SKM-1 (cell line): ENCODE measurements around the gene TLE4.

Experiments used
- DNase-seq: peaks from one replicate; lab custom pipeline; 2025; ENCODE audit not compliant: unreplicated experiment; lab: John Stamatoyannopoulos, UW

TLE4 gene

DNA sequence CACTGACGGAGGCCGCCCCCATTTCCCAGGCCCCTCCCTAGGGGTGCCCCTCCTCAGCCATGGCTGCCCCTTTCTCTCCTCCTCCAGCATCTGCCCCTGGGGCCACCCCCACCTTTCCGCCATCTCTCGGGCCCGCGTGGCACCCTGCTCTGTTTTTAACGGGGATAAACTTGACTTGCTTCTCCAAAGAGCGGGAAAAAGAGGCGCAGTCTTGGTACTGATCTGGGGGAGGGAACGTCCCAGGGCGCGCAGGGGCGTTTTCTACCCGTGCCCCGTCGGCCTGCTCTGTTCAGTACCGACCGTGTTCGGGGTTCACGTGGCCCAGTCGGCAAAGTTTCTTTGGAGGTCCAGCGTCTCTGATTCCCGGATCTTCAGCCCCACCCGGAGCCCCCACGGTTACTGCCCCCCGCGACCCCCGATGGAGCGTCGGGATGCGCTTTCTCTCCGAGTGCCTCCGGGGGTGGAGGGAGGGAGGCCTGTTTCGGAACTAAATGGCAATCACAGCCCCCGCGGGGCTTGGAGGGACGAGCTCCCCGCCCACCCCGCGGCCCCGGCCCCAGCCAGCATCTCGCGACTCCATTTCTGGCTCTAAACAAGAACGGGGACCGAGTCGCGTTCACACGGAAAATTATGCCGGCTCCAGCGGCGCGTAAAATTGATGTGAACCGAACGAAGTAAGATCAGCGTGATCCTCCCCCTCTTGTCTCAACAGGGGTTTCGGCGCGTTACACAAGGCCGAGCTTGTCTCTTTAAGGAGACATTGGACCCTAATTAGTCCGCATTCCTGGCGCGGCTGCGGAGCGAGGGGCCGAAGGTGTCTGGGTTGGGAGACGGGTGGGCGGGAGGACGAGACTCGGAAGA is 1.1 kb upstream of the TLE4 start:
- DNase-seq: no peak

DNA sequence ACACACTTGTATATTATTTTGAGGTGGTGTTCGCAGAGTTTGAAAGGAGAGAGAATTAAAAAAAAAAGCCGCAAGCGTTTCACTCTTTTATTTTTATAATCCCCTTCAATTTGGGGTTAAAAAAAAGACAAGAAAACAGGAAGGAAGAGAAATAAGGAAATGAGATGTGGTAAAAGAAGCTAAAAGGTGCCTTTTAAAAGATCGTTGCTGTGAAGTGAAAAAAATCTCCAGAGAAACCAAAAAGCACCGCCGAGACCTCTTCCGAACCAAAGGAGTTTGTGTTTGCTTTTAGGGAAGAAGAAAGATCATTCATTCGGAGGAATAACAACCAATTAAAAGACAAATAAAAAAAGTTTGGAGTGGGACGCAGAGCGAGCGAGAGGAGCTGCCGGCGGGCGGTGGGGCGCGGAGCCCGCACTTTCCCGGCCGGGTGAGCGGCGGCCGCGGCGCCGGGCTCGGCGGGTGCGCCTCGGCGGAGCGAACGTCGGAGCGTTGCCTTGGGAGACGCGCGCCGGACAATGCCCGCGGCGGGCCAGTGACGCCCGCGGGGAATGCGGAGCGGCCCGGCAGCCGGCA is 355 bp downstream of the TLE4 start:
- no peak for DNase-seq

DNA sequence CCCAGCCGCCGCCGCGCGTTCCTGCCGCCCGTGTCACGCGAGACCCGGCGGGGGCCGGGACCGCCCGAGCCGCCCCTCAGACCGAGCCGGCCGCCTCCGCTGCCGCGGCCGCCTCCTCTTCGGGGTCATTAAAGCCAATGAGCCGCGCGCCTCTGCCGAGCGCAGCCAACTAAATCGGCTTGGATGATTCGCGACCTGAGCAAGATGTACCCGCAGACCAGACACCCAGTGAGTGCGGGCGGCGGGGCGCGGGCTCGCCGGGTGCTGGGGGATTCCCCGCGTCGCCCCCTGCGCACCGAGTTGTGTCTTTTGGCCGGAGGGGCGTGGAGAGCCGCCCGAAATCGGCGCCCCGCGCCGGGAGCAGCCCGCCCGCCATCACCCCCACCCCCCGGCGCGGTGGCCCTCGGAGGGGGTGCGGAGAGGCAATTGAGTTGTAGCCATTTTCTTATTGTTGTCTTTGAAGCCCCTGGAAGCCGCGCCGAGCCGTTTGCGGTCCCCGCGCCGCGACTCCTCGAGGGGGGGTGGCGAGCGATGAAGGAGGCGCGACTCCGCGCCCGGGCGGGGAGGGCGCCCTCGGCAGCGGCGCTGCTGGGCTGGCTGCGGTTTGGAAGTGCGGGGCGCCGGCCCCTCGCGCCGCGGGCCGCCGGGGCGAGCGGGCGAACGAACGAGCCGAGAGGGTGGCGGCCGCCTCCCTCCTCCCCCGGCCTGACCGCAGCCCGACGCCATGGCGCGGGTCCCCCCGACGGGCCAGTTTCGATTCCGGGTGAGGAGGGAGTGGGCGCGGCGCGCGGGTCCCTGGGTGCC is 1.0 kb downstream of the TLE4 start:
- no peak for DNase-seq

DNA sequence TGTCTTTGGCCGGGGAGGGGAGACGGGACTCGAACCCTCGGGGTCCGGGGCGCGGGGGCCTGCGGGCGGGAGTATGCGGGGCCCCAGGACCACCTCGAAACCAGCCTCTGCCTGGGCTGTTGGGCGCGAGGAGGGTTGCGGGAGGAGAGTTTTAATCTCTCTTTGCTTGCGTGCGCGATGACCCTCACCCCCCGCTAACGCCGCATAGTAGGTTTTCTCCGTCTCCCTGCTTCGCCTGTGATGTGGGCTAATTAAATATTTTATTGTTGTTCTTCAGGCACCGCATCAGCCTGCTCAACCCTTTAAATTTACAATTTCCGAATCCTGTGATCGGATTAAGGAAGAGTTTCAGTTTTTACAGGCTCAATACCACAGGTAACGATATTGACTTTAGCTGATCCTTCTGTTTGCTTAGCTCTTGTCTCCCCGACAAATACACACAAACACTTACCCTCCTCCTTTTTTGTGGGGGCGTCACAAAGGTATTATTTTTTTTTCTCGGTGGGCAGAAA is 1.7 kb downstream of the TLE4 start:
- no peak for DNase-seq

DNA sequence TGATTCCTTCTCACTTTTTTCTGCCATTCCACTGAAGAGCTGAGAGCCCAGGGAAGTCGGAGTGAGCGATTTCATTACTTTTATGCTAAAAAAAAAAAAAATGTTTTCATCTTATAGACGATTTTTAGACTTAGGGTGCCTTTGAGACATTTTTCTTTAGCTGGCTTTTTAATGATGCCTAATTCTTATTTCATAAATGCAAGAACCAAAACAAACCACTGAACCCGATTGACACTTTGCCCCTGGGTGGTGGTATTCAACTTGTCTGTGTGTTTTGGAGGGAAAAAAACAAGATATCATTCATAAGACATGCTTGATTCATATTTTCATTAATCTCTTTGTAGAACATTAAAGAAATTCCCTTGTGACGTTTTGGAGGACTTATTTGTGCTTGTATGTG is 2.4 kb downstream of the TLE4 start:
- no peak for DNase-seq

DNA sequence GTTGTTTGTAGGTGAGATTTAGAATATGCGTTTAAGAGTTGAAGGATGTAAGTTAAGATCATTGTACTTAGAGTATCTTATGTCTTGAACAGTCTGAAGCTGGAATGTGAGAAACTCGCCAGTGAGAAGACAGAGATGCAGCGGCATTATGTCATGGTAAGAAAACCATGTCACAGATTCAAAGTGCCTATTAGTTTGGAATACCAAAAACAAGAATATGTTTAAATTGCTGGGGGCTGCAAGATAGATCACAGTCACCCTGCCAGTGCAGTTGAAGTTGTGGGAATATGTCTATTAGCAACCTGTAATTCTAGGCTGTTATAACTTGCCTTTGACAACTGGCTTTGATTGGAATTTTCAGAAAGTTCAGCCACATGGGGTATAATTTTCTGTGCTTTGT is 3.0 kb downstream of the TLE4 start:
- no peak for DNase-seq

DNA sequence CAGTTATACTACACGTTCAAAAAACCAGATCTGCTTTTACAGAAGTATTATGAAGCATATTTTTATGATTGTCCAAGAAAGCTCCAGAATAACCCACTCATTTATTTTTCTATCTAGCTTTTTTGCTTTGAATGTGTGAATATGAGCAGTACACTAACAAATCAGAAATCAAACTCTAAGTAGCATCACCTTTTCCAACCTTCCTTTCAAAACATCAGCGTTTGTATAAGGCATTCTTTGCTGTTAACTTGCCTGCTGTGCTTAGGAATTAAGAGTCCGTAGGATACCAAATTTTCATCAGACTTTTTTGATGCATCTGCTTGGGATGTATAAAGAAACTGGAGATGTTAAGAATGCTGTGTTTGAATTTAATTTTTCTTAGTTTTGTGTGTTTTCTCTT is 3.8 kb downstream of the TLE4 start:
- DNase-seq: no peak

DNA sequence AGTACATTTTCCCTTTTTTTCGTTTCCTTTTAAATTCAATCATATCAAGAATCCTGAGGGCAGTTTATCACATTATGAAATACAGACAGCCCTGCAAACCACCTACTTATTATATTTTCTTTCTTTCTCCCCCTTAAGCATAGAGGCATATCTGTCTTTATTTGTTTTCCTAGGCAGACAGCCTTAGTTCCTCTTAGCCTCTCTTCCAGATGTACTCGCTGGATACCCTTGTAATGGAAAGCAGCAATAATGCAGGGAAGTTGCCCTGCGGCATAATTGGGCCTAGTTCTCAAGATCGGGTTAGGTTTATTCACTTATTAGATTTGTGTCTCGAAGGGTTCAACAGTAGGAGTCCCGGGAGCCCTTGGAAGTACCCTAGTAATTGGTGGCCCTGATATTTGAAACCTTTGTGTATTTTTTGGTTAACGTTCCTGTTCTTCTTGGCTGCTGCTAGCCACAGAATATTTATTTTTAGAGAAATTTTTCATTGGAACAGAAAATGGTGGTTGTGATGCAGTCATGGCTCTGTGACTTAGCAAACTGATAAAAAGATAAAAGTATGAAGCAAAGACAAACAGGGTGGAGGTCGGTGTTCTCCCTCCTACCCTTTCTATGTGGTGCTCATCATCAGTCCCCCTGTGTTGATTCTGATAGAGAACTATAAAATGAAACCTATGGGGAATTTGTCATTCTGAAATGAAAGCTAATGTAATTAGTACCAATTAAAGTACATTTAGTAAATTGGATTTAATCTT is 6.4 kb downstream of the TLE4 start:
- DNase-seq: no peak

DNA sequence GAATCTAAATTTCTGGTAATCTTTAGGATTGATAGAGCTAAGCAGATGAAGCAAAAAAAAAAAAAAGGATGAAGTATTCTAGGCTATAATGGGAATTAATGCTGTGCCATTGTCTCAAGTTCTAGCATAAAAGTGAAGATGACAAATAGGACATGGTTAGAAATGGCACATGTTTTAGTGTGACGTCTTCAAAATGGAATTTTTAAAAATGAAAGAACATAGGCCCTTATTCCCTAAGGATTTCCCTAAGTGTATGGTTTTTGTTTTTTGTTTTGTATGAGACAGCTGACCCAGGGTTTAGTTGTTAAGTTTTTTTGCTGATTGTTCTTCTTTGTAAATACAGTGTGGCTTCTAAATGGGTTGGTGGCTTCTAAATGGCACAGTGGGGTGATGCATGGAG is 7.1 kb downstream of the TLE4 start:
- no peak for DNase-seq

DNA sequence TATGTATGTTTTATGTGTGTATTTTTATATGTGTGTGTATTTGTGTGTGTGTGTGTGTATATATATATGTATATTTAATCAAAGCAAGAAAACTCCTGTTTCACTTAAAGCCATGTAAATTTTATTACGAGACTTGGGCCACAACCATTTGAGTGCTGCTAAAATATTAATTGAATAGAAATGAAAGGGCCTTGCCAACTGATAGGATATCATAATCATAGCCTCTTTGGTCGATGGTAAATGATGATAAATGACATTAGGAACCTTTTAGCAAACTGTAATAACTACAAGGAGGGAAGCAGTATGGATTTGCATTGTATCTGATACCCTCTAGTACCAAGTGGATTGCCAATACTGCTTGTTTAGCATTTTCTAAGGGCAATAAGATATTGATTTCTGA is 7.9 kb downstream of the TLE4 start:
- DNase-seq: no peak

DNA sequence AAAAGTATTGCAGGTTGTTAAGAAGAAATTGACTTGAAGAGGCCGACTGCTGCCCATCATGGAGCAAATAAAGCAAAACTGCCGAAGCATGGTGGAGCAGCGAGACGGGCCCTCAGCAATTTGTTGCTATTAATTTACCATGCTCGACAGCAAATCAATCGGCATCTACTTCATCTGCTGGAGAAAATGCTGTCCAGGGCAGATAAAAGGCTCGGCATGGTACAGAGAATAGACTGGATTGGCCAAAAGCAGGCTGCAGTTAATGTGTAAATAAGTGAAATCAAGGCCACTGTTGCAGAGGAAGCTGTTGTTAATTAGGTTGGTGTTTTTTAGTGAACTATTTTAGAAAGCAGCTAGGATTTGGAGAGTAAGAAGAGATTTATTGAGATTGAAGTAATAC is 8.3 kb downstream of the TLE4 start:
- DNase-seq: no peak

DNA sequence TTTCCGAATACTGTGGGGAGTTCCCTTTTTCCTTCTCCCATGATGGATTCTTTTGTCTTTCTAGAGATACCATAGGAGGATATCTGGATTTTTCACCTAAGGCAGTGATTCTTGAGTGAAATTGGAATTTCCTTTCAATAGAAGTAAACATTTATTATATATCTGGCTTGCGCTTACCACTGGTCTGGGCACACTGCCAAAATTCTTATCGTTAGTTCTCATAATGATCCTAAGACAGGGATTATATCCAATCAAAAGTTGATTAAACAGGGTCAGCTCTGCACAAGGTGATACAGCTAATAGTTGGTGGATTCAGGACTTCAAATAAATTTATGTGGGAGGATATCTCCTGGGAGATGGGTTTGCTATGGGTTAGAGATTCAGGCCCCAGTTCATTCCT is 9.6 kb downstream of the TLE4 start:
- DNase-seq: no peak

DNA sequence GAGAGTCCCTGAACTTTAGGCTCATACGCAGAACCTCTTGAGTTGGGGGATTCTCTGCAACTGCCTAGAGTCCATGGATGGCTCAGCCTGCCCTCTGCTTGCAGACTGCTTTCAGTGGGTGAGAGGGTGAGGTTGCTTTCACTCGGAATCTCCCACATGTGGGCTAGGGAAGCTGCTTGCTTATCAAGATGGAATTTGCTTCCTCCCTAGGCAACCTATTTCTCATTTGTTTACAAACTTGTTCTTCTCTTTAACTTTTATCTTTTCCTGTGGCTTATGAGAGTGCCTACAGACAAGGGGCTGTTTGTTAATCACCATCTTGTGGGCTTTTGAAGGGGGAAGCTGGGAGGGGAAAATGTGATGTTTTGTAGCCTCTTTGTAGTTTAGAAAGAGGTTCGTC is 10.0 kb downstream of the TLE4 start:
- DNase-seq: no peak

DNA sequence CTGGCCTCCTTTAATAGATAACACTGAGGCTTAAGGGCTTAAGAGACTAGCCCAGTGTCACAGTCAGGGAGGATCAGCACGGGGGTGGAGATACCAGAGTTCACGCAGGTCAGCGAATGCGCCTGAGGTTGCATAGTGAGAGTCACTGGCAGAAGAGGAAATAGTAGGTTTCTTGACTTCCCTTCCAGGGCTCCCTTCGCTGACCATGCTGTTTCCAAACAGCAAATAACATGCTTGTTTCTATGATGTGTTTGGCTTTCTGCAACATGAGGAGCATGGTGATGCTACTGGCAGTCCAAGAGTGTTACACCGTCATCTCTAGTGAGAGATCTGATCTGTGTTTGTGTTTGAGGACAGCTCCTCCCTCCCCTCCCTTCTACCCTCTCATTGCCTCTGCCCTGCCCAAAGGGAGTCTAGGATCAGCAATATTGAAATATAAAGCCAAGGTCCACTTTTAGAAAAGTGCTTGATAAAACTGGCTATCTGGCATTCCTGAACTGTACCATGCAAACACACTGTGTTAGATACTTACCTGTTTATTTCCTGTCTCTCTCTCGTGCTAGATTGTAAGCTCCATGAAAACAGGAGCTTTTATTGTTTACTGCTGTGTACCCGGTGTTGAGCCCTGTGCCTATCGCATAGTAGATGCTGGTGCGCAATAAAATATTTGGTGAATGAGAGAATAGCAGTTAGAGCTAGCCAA is 12.3 kb downstream of the TLE4 start:
- DNase-seq: peak; percentile 56

DNA sequence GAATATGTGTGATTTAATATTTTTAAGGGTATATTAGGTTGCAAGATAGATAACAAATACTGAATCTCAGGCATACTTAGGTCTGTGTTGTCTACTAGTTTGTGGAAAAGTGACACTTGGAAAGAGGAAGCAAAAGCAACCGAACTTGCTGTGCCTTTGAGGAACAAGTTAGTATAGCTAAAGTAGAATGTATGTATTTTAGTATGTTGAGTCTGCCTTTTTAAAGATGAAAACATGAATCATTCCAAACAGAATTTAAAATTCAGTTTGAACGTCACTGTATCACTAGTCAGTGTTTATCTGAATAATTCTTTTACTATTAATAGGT is 12.9 kb downstream of the TLE4 start:
- no peak for DNase-seq

DNA sequence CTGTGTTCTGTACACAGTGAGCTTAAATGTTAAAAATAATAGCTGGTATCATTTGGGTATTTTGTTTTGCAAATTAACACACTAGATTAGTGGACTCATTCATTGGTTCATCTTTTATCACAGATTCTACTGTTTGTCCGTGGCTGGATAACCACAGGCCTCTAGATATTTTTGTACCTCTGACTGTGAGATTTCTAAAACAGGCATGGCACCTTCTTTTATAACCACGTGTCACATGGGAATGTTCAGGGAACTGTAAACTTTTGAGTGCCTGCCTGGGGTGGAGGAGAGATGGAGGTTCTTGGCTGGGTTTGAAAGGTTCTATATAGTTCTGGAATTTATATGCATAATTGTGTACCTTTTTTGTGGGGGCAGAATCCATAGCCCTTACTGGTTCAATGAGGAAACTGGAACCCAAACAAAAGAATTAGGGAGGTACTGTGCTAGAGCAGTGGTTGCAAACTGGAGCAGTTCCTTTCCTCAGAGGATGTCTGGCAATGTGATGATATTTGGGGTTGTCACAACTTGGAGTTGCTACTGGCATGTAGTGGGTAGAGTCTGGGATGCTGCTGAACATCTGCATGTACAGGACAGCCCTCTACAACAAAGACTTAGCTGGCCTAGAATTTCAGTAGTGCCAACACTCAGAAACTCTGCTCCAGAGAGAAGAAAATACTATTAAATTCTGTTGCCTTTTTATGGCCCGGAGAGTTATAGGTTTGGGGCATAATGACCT is 16.9 kb downstream of the TLE4 start:
- no peak for DNase-seq

DNA sequence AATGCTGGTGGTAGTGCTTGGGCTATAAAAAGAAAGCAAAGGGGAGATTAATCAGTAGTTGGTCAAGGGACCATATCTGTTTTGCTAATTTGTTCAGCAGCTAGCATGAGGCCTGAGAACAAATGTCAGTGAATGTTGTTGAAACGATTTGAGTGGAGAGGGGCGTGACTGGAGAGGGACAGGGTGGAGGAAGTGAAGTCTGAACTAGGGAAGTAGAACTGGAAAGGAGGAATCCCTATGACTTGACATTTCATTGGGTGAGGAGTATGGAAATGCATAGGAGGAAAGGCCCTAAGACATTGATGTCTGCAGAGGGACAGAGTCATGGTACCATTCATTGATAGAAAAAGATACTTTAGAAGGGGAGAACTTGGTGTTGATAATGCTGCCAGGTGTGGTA is 19.7 kb downstream of the TLE4 start:
- DNase-seq: no peak

DNA sequence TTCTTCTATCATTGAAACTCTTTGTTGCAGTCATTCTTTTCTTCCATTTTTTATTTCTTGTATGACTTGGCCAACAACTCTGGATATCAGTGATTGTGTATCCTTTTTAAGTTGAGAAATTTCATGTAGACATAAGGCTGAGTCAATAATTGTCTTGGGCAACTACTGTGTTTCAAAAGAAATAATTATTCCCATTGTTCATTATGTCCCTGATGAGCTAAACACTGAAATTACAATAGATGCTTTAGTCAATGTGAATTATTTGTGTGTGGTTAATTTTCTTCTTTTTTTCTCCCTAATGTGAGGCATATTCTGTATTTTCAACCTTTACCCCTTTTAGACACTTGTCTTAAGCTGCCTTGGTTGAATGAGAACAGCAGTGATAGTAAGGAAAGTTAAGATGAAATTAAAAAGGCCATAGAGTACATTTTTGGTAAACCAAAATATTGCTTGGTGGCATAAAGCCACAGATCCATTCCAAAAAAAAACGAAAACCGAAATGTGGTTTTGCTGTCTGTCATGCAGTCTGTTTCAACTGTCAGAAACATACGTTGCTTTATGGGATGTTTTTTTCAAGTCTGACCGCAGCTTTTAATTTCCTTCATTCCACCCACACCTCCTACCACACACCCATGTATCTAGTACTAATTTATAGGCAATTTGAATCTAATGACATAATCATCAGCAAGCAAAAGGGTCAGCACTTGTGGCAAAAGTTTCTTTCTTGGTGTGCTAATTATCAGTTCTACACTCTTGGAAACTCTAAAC is 21.1 kb downstream of the TLE4 start:
- no peak for DNase-seq
